HG02938 (cell line): Measurements from ENCODE around the gene GDPD1.
A peak's percentile ranks its signal among the peaks of the same experiment; 100 is the strongest.
"Not testable (repeated sequence)": the region's sequence is repeated elsewhere in the genome, so short reads cannot be mapped to it uniquely, and the experiment has no call there.

Experiments
- ATAC-seq: cut with Tn5 transposase; IDR thresholded peaks from one replicate; pipeline ENCODE4 v1.9.1; 2021; ENCODE audit warnings: mild to moderate bottlenecking, moderate library complexity; ENCODE audit not compliant: unreplicated experiment

Gene GDPD1

DNA sequence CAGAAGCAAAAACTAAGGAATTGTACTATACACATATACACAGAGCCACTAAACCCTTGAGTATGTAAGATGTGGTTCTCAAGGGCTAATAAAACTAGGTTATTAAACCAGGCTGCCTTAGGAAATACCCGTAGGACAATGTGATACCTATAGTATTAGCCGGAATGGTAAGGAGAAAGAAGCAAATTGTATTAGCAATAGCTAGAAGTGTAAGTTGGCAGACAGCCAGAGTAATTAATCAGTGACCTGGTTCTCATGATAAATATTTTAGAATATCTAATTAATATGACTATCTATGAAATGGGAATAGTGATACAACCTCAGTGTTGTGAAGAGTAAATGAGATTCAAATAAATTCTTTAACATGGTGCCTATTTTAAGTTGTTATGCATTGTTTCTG is 18.6 kb downstream of the GDPD1 start:
- no peak for ATAC-seq

- no peak for ATAC-seq
Observed at GRCh38 chr17:59244081-59244480, 23.8 kb downstream of the GDPD1 start.

GRCh38 chr17:59254742-59255141 is 34.4 kb downstream of the GDPD1 start:
- ATAC-seq: no peak

DNA sequence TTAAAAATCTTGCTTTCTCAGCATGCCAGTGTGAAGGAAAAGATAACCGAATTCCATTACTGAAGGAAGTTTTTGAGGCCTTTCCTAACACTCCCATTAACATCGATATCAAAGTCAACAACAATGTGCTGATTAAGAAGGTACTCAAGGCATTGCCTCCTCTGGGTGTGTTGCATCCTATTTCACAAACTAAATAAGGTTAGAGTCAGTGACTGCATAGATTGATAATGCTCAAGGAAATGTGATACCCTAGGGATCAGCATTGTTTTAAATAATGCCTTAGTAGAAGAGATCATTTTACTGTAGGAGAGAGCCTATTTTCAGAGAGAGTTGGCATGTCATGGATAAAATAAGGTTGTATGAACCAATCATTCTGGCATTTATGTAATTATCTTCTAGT is 36.8 kb downstream of the GDPD1 start:
- no peak for ATAC-seq

- ATAC-seq: no peak
Observed at GRCh38 chr17:59260722-59261121, 40.4 kb downstream of the GDPD1 start.

- ATAC-seq: no peak
Observed at GRCh38 chr17:59266745-59267144, 46.4 kb downstream of the GDPD1 start.

DNA sequence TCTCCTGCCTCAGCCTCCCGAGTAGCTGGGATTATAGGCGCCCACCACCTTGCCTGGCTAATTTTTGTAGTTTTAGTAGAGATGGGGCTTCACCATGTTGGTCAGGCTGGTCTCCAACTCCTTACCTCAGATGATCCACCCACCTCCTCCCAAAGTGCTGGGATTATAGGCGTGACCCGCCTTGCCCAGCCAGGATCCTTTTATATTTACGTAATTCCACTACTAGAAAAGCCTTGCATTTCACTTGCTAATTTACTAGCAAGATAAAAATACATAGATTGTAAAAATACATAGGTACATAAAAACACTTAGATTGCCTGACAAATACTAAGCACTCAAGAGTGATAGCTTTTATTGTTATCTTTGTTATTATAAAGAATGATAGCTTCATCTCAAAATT is 47.5 kb downstream of the GDPD1 start:
- ATAC-seq: no peak

- ATAC-seq: no peak
Observed at GRCh38 chr17:59275618-59276017, 55.3 kb downstream of the GDPD1 start.

GRCh38 chr17:59277031-59277430 is 56.7 kb downstream of the GDPD1 start:
- peak; percentile 73 for ATAC-seq

DNA sequence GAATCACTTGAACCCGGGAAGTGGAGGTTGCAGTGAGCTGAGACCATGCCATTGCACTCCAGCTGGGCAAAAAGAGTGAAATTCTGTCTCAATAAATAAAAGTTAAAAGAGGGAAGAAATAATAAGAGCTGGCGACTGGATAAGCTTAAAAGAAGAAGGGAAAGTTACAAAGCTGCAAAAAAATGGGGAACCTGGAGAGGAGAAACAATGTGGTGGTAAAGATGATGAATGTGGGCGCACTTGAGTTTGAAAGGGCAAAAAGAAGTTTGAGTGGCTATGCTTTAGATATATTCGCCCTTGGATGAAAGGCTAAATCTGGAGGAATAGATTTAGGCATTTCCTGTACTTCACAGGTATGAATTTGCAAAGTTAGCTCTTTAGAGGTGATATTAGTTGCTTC is 58.1 kb downstream of the GDPD1 start:
- no peak for ATAC-seq

- no peak for ATAC-seq
Observed at GRCh38 chr17:59284317-59284716, 64.0 kb downstream of the GDPD1 start.

DNA sequence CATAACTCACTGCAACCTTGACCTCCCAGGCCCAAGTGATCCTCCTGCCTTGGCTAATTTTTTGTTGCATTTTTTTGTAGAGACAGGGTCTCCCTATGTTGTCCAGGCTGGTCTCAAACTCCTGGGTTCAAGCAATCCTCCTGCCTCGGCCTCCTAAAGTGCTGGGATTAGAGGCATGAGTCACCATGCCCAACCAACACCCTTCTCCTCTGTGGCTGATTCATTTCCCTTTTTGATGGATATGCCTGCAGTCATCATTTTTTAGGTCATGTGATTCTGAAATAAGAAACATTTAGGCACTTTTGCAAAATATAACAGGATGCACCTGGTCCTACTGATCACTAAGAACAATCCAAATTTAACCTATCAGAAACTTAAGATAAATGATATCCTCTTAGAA is 67.1 kb downstream of the GDPD1 start:
- ATAC-seq: no peak

DNA sequence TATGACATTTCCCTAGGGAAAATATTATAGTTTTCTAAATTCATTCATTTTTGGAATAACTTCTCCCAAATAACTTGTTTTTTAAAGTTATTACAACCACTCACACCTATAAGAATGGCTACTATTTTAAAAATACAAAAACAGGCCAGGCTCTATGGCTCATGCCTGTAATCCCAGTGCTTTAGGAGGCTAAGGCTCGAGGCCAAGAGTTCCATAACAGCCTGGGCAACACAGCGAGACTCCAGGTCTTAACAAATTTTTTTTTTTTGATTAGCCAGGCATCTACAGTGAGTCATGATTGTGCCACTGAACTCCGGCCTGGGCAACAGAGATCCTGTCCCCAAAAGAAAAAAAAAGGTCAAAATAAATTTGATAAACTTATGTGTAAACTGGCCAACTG is 67.6 kb downstream of the GDPD1 start:
- no peak for ATAC-seq

DNA sequence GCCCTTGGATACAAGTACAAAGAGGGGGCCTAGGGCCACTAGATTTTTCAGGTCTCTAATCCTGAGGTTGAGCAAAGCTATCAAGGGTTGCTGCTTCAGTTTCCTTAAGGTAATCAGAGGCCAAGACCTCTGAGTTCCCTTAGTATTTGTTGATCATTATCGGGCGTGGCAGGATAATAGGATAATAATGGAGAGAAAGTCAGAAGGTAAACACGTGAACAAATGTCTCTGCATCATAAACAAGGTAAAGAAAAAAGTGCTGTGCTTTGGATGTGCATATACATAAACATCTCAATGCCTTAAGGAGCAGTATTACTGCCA is 69.6 kb downstream of the GDPD1 start:
- no peak for ATAC-seq

DNA sequence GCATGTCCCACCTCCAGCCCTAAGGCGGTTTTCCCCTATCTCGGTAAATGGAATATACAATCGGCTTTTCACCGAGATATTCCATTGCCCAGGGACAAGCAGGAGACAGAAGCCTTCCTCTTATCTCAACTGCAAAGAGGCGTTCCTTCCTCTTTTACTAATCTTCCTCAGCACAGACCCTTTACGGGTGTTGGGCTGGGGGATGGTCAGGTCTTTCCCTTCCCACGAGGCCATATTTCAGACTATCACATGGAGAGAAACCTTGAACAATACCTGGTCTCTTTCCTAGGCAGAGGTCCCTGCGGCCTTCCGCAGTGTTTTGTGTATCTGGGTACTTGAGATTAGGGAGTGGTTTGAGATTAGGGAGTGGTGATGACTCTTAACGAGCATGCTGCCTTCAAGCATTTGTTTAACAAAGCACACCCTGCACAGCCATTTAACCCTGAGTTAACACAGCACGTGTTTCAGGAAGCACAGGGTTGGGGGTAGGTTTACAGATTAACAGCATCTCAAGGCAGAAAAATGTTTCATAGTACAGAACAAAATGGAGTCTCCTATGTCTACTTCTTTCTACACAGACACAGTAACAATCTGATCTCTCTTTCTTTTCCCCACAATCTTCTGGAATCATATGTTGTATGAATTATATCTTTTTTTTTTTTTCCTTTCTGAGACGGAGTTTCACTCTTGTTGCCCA is 70.1 kb downstream of the GDPD1 start:
- ATAC-seq: not testable (repeated sequence)

DNA sequence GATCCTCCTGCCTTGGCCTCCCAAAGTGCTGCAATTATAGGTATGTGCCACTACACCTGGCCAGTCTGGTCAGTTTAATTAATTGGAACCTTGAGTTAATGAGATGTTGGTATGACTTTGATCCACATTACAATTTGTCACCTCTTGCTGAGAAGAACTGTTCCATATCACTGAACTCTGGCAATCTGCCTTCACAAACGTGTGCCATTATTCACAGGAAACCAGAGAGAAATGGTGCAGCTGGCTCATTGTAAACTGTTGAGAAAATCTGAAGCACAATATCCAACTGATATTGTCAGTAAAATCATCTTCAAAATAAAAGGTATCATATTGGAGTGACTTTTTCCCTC is 71.8 kb downstream of the GDPD1 start:
- no peak for ATAC-seq

- ATAC-seq: no peak
Observed at GRCh38 chr17:59296190-59296589, 75.9 kb downstream of the GDPD1 start.

- ATAC-seq: no peak
Observed at GRCh38 chr17:59298521-59298920, 78.2 kb downstream of the GDPD1 start.

DNA sequence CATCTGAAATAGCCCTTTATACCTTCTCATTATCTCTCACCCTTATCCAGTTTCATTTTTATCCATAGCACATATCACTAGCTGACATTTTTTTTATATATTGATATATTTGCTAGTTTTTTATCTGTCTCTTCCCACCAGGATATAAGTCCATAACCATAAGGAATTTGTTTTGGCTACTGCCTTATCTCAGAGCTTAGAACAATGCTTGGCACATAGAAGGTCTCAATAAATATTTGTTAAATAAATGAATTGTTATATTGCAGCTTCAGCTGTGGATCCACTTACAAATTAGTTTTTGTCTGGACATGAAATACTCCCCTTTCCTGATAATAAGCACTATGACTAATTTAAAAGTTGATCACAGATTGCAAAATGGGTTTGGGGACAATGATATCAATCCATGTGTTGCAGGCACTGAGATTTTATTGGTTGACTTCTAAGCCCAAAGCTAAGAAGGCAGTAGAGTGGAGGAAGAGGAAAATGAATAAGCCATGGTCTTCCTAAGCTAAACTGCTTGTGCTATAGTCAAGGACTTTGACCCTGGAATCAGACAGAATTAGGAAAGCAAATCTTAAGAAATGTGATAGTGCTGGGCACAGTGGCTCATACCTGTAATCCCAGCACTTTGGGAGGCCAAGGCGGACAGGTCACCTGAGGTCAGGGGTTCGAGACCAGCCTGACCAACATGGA is 79.2 kb downstream of the GDPD1 start:
- ATAC-seq: no peak

- ATAC-seq: no peak
Observed at GRCh38 chr17:59300941-59301340, 80.6 kb downstream of the GDPD1 start.

GRCh38 chr17:59304811-59305210 is 84.5 kb downstream of the GDPD1 start:
- no peak for ATAC-seq

DNA sequence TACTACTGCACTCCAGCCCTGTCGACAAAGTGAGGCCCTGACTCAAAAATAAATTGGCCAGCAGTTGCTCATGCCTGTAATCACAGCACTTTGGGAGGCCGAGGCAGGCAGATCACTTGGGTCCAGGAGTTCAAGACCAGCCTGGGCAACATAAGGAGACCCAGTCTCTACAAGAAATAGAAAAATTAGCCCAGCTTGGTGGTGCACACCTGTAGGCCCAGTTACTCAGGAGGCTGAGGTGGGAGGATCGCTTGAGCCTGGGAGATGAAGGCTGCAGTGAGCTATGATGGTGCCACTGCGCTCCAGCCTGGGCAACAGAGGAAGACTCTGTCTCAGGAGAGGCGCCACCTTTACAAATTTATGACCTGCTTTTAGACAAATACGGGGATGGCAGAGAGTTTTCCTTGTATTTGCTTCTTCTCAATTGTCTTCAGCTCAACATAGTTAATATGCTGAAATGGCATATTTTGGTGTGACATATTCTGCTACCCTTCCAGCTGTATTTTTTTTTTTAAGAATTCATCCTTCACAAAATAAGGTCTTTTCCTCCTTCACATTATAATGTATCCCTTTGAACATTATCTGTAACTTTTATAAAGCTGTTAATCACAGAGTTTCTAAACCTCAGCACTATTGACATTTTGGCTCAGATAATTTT is 90.1 kb downstream of the GDPD1 start:
- no peak for ATAC-seq
